HG02973 (cell line): Measurements from ENCODE around the gene SLC35D2.
"Not testable (repeated sequence)": the region's sequence is repeated elsewhere in the genome, so short reads cannot be mapped to it uniquely, and the experiment has no call there.

Source experiments
- ATAC-seq: cut with Tn5 transposase; IDR thresholded peaks from one replicate; pipeline ENCODE4 v1.9.1; 2021; ENCODE audit warnings: moderate library complexity; ENCODE audit not compliant: unreplicated experiment

SLC35D2 gene

DNA sequence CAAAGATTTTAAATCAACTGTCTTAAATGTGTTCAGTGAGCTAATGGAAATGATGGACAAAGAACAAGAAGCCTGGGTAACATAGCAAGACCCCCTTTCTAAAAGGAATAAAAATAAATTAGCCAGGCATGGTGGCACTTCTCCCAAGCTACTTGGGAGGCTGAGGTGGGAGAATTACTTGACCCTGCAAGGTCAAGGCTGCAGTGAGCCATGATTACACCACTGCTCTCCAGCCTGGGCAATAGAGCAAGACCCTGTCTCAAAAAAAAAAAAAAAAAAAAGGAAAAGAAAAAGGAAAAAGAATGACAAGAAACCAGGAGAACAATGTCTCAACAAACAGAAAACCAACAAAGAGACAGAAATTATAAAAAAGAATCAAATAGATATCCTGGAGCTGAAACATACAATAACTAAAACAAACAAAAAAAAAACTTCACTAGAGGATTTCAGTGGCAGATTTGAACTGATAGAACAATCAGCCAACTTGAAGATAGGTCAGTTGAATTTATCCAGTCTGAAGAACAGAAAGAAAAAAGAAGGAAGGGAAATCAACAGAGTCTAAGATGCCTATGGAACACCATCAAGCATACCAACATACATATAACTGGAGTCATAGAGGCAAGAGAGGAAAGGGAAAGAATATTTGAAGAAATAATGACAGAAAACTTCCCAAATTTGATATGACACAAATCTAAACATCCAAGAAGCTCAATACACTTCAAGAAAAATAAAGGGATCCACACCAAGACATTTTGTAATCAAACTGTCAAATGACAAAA lies 16.8 kb upstream of the SLC35D2 start:
- ATAC-seq = no peak

- ATAC-seq = no peak
These were observed 15.8 kb upstream of the SLC35D2 start for GRCh38 chr9:96399325-96399633.

- no peak for ATAC-seq
These were observed 15.2 kb upstream of the SLC35D2 start for GRCh38 chr9:96398582-96399324.

- no peak for ATAC-seq
These were observed 12.5 kb upstream of the SLC35D2 start for GRCh38 chr9:96395964-96396363.

DNA sequence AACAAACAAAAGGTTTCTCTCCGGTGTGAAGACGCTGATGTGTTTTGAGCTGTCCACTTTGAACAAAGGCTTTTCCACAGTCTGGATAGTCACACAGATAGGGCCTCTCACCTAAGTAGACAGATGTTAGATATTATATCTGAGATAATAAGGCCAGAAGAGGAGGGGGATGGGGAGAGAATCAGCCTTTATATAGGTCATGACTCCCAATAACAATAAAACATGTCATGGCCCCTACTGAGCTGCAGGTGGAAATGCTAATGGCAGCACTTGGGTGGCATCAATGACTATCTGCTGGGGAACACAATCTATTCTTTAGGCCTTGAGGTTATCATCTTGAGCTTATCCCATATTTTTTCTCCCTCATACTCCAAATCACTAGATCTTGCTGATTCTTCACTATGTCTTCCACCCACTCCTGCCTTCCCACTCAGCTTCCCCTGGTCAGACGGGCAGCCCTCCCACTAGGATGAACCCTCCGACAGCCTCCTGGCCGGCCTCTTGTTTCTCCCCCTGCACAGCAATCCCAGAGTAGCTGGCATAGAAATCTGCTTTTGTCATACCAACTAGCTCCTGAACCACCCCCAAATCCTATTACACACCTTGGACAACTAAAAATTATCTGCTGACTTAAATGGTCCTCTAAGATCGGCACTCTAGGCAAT lies 11.5 kb upstream of the SLC35D2 start:
- no peak for ATAC-seq

- no peak for ATAC-seq
These were observed 8.8 kb upstream of the SLC35D2 start for GRCh38 chr9:96392263-96392662.

- no peak for ATAC-seq
These were observed 7.7 kb upstream of the SLC35D2 start for GRCh38 chr9:96391021-96391765.

DNA sequence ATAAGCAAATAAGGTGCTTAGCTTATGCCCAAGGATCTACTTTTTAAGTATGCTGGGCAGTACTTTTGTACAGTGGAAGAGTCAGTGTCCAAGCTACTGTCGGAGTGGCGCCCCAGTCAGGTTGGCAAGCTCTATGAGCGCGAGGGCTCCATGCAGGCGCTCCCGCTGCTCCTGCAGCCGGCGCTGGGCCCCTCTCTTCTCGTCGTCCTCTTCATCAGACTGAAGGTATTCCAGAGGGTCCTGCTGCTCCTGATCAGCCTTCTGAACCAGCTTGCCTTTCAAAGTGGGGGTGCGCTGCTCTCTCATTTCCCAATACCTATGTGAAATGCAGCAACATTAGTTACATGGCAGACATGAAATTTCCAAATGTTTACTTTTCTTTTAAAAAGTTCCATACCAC lies 4.6 kb upstream of the SLC35D2 start:
- no peak for ATAC-seq

DNA sequence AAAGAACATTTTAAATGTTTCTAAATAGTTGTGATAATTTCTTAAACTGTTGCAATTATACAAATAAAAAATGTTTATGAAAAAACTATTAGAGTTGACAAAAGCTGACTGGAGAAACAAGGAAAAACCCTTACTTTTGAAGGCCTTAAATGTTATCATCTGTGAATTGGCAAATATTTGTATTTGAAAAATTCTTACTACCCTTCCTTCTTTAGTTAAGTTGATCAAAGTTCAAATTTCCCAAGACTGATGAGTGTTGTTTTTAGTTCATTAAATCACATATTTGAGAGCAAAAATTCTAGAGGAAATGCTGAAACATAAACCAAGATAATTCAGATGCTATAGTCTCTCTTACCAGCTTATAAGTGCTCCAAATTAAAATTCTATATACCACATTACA lies 2.6 kb upstream of the SLC35D2 start:
- no peak for ATAC-seq

- ATAC-seq = no peak
These were observed 709 bp downstream of the SLC35D2 start for GRCh38 chr9:96382839-96383164.

DNA sequence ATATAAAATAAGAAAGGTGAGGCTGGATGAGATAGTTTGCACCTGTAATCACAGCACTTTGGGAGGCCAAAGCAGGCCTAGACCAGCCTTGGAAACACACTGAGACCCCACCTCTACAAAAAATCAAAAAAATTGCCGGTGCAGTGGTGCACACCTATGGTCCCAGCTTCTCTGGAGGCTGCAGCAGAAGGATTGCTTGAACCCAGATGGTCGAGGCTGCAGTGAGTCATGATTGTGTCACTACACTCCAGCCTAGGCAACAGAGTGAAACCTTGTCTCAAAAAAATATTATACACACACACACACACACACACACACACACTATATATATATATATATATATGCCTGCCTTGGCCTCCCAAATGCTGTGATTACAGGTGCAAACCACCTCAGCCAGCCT lies 1.3 kb downstream of the SLC35D2 start:
- no peak for ATAC-seq

DNA sequence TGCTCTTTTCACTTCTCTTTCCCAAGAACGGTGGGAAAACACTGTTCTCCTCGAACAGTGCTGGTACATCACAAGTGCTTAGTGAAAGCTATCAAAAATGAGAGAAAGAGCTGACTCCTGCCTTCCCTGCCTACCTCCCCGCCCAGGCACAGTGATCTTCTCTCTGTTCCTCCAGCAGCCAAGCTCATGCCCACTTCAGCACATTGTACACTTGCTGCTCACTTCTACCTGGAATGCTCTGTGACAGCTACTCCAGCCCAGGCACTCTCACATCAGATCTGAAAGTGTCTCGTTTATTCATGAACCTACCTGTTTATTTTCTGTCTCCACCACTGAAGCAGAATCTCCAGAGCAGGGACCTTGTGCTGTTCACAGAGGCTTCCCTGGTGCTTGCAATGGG lies 1.8 kb downstream of the SLC35D2 start:
- ATAC-seq = no peak

DNA sequence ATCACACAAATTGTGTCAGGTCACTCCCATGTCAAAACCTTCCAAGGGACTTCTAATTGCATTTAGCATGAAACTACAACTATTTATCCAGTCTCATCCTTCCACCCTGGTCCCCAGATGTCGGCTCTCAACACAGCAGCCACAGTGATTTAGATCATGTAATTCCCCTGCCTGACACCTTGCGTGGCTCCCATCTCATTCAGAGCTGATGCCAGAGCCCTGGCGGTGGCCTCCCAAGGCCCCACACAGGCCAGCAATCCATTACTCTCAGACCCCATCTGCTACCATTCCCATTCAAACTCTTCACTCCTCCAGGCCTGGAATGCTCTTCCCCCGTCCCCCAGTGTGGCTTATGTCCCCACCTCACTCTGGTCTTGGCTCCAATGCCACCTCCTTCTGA lies 2.4 kb downstream of the SLC35D2 start:
- no peak for ATAC-seq

- no peak for ATAC-seq
These were observed 4.0 kb downstream of the SLC35D2 start for GRCh38 chr9:96379461-96379860.

DNA sequence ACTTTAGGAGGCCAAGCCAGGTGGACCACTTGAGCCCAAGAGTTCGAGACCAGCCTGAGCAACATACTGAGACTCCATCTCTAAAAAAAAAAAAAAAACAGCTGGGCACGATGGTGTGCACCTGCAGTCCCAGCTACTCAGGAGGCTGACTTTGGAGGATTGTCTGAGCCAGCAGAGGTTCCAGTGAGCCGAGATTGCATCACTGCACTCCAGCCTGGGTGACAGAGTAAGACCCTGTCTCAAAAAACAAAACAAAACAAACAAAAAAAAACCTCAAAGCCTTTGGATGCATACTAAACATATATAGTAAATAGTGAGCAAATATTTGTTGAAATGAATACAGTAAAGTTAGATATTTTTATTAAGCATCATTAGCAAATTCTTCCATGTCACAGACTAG lies 5.3 kb downstream of the SLC35D2 start:
- no peak for ATAC-seq

- no peak for ATAC-seq
These were observed 6.3 kb downstream of the SLC35D2 start for GRCh38 chr9:96376891-96377874.

DNA sequence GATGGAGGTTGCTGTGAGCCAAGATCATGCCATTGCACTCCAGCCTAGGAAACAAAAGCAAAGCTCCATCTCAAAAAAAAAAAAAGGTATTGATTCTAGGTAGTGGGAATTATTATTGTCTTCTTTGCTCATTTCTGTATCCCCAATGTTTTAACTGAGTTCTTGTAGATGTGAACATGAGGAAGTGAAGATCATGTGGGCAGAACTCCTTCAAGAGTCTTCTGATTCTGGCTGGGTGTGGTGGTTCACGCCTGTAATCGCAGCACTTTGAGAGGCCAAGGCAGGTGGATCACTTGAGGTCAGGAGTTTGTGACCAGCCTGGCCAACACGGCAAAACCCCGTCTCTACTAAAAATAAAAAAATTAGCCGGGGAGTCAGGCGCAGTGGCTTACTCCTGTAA lies 8.0 kb downstream of the SLC35D2 start:
- not testable (repeated sequence) for ATAC-seq

GRCh38 chr9:96367943-96368342 lies 15.6 kb downstream of the SLC35D2 start:
- no peak for ATAC-seq

DNA sequence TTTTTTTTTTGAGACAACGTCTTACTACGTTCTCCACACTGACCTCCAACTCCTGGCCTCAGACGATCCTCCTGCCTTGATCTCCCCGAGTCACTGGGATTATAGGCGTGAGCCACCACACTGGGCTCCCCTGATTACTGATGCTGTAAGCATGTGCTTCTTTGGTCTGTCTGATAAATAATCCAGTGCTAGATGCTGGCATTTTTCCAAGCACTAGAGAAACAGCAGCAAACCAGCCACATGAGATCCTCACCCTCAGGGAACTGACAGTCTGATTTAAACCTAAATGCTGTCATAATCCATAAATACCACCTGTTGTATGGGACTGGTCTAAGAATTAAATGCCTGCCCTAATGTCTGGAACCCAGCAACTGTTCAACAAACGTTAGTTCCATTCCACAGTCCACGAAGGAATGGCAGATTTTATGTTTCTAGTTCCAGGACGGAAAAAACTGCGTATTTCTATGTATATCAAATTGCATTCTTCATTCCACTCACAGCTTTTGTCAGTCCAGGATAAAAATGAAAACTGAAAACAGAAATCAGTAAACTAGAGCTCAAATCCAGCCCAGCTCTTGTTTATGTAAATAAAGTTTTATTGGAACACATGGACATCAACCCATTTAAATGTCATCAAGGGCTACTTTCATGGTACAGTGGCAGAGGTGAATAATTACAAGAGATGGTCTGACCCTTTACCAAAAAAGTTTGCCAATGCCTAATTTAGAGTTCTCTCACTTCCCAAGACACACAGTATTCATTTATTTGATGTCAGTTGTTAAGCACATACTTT lies 20.1 kb downstream of the SLC35D2 start:
- ATAC-seq = no peak

GRCh38 chr9:96362119-96362518 lies 21.4 kb downstream of the SLC35D2 start:
- not testable (repeated sequence) for ATAC-seq
